HuH-7.5 (cell line): ENCODE results near the gene RCOR2.
A peak's percentile ranks its signal among the peaks of the same experiment; 100 is the strongest.
"Not testable (repeated sequence)": the region's sequence is repeated elsewhere in the genome, so short reads cannot be mapped to it uniquely, and the experiment has no call there.

Experiments used
- DNase-seq: peaks from one replicate; pipeline ENCODE4 v3.0.0; 2011; ENCODE audit warnings: low spot score

RCOR2 gene

DNA sequence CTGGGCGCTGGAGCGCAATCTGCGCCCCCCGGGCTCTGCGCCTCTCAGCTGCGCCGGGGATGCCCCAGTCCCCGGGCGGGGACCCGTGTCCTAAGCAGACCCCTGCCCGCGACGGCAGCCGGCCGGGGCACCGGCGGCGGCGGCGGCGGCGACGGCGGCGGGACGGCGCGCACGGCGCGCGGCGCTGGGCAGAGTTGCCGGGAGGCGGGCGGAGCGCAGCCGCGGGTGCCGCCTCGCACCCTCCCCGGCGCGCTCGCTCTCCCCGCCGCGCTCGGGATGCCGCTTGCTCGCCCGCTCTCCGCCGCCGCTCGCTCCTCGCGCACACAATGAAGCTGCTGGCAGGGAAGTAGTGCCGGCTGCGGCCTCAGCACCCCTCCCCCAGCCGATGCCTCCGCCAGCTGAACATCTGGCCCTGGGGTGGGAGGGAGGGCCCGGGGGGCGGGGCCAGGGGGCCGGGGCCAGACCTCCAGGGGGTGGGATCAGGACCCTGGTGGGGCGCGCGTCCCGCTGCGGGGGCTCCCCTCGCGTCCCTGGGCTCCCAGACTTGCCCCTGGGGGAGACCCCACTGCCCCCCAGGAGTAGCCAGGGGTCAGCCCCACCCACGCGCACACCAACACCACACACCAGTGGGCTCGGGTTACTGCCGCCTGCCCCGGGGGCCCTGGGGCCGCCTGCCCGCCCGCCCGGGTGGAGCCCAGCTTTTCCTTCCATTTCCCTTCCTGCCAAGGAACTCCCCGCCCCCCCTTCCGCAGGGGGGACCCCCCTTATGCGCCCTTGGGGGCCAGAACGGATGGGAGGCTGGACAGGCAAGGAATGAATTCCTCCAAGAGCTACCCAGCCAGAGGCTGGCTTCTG, at the start of gene RCOR2:
Gene RCOR2, minus strand, starts transcription at position 328 of the 855 bp plus-strand sequence. CDS start 708 bp downstream, outside the sequence.
- peak; percentile 96 for DNase-seq

DNA sequence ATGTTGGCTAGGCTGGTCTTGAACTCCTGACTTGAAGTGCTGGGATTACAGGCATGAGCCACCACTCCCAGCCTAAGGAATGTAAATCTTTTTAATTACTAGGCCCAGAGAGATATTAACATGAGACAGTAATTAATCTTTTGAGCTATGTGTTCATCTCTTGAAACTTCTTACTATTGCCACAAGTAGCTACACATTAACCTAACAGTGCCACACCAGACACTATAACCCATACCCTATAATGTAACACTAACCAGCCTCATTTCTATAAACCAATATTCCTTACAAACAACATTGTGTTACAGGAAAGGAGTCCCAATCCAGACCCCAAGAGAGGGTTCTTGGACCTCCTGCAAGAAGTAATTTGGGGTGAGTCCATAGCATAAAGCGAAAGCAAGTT, 49.5 kb upstream of the RCOR2 start:
- no peak for DNase-seq

DNA sequence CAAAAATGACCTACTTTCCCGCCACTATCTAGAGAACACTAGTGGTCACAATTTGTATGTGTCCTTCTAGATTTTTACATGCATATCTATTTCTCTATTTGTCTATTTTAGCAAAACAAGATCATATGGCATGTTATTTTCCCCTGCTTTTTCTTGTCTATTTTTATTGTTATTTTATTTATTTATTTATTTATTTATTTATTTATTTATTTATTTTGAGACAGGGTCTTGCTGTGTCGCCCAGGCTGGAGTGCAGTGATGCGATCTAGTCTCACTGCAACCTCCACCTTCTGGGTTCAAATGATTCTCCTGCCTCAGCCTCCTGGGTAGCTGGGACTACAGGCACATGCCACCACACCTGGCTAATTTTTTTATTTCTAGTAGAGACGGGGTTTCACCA, 46.9 kb upstream of the RCOR2 start:
- not testable (repeated sequence) for DNase-seq

DNA sequence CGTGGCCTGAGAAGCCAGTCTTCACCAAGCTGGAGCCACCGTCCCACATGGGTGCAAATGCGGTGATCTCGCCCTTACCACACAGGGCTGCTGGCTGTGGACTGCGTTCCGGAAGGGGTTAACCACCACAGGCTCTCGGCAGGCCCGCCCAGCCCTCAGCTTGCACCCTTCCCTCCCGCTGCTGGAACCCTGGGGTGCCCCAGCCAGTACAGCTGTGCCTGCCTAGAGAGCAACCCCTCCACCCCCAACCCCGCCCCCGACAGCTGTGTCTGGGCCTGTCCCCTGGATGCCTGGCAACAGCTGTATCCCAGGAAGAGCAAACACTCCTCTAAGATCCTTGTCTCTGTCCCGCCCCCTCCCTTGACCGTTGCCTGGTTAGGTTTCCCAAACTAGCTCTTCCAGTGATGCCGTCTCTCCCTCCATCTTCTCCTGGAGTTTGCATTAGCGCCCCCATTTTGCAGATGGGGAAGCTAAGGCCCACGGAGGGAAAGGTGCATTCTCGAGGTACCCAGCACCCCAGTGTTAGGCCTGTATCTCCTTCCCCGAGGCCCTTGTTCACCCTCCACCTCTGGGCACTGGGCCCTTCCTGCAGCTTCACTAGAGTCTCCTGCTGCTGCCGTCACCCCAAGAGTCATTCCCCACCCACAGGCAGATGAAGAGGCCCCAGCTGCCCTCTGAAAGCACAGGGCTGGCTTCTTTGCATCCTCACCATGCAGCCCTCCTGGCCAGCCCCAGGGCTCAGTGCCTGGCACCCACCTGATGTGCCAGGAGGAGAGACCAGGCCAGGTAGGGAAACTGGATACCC, 44.8 kb upstream of the RCOR2 start:
- peak; percentile 36 for DNase-seq

DNA sequence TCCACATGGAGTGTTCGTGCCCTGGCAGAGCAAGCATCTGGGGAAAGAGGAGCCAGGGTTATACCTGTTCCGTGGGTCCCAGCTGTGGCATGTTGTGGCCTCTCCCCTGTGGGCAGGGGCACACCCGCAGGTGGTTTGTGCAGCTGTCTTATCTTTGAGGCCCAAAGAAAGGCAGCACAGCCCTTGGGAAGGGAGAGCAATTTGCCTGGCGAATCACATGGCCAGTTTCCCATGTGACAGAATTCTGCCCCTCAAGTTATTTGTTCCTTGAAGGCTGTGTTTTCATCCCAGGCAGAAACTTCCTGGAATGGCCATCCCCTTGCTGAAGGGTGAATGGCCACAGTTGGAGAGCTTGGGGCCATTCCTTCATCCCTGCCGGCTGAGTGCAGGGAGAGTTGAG, 41.0 kb upstream of the RCOR2 start:
- no peak for DNase-seq

DNA sequence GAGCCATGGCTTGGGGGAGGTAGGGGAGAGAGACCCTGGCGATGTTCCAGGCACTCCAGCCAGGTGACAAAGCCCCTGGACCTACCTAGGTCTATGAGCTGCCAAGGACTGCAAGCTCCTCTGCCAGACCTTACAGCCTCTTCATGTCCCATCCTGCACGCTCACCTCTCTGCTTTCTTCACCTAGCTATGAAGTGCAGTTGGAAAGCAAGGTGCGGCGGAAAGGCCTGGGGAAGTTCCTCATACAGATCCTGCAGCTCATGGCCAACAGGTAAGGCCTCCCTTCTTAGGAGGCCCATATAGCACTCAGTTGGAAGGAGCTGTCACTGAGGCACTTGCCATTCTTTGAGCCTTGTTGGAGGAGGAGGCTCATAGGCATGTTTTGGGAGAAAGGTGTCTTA, 35.6 kb upstream of the RCOR2 start:
- DNase-seq = no peak

DNA sequence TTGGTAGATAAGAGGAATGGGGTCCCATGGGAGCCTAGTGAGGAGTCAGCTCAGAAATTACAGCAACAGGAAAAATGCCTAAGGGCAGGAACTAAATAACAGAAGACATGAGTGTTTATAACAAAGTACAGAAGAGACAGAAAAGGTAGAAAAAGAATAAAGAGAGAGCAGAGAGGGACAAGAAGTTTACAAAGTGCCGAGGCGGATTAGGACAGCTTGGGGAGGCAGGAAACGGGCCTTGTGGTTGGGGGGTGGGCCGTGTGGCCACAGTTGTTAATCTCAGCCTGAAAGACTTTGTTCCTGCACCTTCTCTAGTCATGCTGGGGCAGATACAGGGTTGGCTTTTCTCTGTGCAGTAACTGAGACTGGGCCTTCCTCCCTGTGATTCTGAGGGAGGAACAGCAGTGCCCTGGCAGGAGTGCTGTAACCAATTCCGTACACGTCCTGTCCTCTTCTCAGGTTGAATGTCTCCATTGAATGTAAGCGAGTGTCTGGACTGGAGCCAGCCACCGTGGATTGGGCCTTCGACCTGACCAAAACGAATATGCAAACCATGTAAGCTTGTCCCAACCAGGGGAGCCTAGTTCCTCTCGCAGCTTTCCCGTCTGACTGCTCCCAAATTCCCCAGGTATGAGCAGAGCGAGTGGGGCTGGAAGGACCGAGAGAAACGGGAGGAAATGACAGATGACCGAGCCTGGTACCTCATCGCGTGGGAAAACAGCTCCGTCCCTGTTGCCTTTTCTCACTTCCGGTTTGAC, 35.0 kb upstream of the RCOR2 start:
- no peak for DNase-seq

DNA sequence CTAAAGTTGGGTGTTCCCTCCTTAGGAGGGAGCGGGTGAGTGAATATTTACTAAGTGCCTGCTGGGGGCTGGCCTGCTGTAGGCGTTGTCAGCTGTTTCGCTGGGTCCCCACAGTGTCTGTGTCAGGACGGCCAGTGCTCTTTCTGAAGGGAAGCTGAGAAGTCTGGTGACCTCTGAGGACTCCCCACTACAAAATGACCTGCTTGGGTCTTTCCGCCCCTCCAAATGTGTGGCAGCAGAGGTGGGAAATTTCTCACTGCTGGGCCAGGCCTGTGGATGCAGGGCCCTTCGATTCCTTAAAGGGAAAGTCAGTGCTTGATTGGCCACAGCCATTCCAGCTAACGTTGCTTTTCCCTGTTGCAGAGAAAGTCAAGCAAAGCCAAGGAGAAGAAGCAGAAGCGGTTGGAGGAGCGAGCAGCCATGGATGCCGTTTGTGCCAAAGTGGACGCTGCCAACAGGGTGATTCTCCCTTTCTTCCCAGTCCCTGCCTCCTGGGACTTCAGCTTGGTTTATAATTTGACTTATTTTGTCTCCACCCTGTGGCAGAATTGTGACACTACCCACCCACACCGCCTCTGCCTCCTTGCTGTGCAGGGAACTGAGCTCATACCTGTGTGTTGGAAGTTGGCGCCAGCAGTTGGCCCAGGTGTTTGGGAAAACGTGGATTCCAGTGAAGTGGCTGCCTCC, 28.7 kb upstream of the RCOR2 start:
- DNase-seq = peak; percentile 78

DNA sequence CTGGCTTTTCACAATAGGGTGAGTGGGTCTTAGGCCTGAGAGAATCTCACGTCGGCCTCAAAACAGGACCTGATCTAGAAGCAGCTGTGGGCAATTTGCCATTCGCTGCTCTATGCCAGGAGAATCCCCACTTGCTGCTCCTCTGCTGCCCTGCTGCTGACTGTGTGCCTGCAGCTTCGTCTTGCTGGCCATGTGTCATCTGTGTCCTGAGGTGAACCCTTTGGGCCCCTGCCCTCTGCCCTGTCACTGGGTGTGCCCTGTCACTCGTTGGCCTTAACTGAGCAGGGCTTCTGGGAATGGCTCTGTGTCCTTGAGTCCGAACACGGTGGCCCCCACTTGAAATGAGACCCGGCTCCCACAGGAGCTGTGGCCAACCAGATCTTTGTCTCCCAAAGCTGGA, 28.0 kb upstream of the RCOR2 start:
- peak; percentile 55 for DNase-seq

DNA sequence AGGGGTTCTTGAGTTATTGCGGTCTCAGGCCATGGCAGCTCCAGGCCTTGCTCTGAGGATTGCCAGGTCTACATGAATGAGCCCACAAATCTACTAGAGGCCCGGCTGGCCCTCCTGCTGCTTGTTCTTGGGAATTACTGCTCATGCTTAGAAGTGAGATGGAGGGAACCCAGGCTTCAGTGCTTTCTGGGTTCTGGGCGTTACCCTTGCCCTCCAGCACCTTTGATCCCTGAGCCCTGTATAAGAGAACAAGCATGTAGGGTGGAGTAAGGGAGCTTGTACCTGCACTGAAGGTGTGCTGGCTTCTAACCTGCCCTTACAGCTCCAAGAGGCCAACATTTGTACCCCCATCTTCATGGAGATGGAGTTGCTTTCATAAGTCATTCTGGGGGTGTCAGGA, 25.8 kb upstream of the RCOR2 start:
- DNase-seq = no peak

DNA sequence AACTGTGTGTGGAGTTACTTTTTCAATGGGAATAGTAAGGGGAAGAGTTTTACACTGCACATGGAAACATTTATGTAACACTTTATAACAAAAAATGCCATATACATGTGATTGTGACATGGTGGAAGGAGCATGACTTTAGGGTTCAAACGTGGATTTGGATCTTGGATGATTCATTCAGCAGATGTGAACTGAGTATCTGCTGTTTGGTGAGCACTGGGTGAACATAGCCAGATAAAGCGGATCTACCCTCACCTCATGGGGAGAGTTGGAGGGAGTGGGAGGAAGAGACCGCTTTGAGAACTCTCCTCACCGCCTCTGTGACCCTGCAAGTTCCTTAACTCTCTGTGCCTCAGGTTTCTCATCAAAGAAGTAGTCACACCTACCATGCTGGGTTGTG, 24.9 kb upstream of the RCOR2 start:
- DNase-seq = no peak

DNA sequence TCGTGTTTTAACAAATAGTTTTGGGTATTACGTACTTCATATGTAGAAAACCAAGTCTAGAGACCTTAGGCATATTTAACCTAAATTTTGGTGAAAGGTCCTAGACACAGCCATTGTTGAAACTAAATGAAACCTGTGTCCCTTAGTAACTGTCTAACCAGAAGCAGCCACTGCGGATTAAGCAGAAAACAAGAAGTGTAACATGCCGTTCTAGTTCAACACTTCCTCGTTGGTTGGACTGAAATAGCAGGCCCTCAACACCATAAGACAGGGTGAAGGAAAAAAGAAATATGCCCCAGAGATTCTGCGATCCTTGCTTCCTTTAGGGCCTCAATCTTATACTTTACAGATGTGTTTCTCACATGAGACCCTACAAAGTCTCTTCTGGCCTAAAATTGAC, 23.8 kb upstream of the RCOR2 start:
- no peak for DNase-seq

DNA sequence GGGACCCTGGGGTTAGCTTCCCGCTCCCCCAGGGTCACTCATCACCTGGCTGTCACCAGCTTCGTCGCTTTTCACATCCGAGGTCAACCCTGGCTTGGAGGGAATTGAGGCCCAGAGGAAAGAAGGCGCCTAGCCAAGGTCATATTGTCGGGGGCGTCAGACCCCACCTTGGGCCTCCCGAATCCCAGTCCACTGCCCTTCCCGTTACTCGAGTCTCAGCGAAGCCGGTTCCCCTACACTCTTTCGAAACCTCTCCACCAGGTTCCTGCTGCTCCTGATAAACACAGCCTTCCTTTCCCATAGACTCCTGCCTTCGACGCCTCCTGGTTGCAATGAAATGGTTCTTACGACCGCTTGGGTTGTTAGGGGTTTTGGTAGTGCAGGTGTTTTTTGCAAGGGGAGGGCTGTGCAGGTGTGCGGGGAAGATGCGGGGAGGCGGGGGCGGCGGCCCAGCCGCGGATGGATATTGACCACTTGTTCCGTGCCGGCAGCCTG, 22.5 kb upstream of the RCOR2 start:
- DNase-seq = peak; percentile 37

DNA sequence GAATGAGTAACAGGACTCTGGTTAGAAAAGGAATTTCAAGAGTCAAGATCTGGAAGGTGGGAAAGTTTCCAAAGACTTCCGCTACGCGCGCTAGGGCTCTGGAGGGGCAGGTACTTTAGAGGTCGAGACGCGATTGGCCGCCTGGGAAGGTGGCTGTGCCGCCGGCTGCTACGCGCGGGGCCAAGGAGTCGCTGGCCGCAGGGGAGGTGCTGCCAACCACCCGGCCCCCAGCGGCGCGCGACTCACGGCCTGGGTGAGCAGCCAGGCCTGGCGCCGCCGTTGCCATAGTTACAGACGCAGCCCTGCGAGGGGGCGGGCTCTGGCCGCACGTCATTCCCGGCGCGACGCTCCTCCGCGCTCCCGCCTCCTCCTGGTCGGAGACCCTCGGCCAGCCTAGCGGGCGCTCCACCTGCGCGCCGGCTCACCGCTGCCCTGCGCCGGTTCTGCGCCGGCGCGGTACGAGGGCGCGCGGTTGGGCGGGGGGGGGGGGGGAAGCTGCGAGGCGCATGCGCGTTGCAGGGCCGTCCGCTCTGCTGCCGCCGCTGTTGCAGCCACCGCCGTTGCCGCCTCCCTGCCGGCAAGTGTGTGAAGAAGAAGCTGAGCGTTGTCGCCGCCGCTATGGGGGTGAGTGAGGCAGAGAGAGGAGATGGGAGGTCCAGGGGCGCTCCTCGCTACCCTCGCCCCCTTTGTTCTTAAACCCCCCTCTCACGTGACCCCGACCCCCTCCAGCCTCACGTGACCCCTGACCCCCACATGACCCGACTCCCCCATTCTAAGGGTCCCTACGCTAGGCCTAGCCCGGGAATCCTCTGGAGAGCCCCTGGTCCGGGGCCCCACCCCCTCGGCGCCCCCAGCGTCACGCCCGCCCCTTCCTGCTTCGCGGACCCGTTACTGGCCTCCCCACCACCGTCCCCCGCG, 21.8 kb upstream of the RCOR2 start, which contains the start of gene NAA40:
Gene NAA40, plus strand, starts transcription at position 524 of the 918 bp plus-strand sequence. Its CDS starts 95 bp downstream, at position 619.
- peak; percentile 92 for DNase-seq

DNA sequence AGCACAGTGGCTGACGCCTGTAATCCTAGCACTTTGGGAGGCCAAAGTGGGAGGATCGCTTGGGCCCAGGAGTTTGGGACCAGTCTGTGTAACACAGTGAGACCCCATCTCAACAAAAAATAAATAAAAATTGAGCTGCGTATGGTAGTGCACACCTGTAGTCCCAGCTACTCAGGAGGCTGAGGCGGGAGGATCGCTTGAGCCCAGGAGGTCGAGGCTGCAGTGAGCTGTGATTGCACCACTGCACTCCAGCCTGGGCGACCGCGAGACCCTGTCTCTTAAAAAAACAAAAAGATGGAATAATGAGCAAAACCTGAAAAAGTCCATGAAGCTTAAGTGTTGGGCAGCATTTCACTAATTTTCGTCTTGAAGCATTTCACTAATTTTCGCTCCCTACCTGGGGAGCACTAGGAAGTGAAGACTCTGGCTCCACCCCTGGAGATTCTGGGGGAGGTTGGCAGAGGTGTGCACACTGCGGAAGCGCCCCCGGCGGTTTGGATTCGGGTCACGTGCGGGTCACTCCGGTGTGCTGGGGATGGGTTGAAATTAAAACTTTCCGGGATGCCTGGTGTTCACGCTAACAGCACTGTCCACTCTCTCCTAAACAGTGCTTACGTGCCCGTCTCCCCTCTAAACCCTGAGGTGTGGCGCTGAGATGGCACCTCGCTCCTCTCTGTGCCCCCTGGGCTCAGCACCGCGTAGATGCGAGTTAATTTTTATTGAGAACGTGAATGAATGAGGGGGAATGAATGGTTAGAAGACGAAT, 20.9 kb upstream of the RCOR2 start:
- DNase-seq = peak; percentile 52

DNA sequence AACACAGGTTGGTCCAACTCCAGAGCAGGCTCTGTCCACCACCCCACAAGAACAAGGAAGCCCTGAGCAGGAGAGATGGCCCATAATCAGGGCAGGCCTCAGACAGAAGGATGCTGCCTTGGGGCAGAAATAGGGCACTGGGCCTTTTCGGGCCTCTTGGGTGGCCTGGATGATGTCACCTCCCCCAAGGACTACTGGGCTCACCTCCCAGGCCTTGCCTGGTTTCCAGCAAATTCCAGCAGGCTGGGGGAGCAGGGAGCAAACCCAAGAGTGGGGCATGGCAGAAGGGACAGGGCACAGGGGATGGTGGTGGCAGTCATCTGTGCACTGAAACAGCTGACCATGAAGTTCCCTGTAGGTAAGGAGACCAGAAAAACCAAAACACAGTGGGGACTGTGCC, 16.5 kb upstream of the RCOR2 start:
- DNase-seq = no peak

DNA sequence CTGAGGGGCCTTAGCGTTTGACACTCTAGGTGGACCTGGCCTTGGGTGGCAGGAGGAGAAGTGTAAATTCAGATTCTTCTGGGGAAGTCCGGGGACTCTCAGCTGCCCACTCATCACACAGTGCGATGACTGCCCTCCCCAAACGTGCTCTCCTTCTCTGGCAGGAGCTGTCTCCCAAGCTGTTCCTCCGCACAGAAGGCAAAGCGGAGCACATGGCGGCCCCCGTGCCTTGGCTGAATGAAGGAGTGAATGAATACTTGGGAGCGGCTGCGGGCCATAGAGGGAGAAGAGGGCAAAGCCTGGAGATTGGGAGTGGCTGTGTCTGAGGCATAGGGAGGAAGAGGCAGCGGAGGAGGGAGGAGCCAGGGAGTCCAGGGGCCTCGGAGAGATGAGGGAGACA, 14.9 kb upstream of the RCOR2 start:
- no peak for DNase-seq

DNA sequence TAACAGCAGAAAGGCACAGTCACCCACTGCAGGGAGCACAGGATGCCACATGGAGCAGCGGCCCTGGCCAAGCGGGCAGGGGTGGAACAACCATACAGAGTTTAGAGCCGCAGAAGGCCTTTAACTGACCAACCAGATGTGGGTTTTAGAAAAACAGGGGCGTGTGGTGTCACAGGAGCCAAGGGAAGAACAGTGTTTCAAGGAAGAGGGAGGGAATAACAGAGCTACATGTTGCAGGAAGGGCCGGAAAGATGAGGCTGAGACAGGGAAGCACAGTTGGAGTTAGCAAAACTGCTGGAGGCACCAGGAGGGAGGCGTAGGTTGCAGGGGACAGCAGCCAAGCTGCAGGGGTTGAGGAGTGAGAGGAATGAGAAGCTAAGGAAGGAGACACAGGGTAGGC, 14.1 kb upstream of the RCOR2 start:
- no peak for DNase-seq

DNA sequence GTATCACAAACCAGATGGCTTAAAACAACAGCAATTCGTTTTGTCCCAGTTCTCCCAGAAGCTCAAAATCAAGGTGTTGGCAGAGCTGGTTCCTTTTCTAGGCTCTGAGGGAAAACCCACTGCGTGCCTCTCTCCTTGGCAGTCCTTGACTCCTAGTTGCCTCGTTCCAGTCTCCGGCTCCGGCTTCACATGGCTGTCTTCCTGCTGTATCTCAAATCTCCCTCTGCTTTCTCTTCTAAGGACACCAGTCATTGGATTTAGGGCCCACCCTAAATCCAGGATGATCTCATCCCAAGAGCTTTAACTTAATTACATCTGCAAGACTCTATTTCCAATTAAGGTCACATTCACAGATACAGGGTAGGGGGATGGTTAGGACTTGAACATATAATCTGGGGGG, 12.7 kb upstream of the RCOR2 start:
- no peak for DNase-seq

DNA sequence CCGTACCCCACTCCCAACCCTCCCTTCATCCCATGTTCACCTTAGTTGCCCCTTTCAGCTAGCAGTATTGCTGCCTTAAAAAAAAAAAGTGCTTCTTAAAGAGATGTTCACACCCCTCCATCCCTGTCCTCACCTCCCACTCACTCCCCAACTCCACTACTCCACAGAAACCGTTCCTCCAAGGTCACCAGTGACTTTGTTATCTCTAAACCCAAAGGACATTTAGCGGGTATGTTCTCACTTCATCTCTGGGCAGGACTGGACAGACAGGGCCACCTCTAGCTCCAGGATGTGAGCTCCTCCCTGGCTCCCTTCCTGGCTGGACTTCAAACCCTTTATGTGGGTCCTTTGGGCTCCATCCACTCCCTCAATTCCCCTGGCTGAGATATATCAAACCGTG, 6.4 kb upstream of the RCOR2 start:
- DNase-seq = no peak
